NCI-H774 (cell line): ENCODE results near the gene PCDHGA9.
"Not testable (repeated sequence)": the region's sequence is repeated elsewhere in the genome, so short reads cannot be mapped to it uniquely, and the experiment has no call there.

ENCODE experiments used
- DNase-seq: peaks from one replicate; lab custom pipeline; 2025; lab: John Stamatoyannopoulos, UW

The PCDHGA9 gene

DNA sequence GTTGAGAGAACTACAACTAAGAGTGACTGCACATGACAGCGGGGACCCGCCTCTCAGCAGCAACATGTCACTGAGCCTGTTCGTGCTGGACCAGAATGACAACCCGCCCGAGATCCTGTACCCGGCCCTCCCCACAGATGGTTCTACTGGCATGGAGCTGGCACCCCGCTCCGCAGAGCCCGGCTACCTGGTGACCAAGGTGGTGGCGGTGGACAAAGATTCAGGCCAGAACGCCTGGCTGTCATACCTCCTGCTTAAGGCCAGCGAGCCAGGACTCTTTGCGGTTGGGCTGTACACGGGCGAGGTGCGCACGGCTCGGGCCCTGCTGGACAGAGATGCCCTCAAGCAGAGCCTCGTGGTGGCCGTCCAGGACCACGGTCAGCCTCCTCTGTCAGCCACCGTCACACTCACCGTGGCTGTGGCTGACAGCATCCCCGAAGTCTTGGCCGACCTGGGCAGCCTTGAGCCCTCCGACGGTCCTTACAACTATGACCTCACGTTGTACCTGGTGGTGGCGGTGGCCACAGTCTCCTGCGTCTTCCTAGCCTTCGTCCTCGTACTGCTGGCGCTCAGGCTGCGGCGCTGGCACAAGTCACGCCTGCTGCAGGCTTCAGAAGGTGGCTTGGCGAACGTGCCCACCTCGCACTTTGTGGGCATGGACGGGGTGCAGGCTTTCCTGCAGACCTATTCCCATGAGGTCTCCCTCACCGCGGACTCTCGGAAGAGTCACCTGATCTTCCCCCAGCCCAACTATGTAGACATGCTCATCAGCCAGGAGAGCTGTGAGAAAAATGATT is 17.9 kb upstream of the PCDHGA9 start:
- DNase-seq = no peak

DNA sequence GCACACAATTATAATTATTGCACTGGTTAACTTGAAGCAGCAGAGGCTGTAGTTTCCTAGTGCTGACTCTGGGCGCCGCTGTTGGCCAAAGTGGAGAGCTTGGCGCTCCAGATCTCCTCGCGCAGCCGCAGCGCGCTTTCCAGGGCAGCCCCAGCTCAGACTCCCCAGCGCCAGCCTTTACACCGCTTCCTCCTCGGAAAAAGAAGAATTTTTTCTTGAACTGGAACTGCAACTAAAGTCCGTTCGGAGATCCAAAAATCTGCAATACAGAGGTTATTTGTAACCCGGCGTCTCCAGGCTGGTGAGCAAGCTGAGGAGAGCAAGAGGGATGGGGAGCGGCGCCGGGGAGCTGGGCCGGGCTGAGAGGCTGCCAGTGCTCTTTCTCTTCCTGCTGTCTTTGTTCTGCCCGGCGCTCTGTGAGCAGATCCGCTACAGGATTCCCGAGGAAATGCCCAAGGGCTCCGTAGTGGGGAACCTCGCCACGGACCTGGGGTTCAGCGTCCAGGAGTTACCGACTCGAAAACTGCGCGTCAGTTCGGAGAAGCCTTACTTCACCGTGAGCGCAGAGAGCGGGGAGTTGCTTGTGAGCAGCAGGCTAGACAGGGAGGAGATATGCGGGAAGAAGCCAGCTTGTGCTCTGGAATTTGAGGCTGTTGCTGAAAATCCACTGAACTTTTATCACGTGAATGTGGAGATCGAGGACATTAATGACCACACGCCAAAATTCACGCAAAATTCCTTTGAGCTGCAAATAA is 14.8 kb upstream of the PCDHGA9 start, which contains the start of gene PCDHGB4:
TSS of gene PCDHGB4 (plus strand) at position 142 of the 755 bp plus-strand sequence. CDS start at position 329, 187 bp downstream.
- not testable (repeated sequence) for DNase-seq

DNA sequence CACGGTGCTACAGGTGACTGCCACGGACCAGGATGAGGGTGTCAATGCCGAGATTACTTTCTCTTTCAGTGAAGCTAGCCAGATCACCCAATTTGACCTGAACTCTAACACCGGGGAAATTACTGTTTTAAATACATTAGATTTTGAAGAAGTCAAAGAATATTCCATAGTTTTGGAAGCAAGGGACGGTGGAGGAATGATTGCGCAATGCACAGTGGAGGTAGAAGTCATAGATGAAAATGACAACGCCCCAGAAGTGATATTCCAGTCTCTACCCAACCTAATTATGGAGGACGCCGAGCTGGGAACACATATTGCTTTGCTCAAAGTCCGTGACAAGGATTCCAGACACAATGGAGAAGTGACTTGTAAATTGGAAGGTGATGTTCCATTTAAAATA is 13.9 kb upstream of the PCDHGA9 start:
- DNase-seq = no peak

DNA sequence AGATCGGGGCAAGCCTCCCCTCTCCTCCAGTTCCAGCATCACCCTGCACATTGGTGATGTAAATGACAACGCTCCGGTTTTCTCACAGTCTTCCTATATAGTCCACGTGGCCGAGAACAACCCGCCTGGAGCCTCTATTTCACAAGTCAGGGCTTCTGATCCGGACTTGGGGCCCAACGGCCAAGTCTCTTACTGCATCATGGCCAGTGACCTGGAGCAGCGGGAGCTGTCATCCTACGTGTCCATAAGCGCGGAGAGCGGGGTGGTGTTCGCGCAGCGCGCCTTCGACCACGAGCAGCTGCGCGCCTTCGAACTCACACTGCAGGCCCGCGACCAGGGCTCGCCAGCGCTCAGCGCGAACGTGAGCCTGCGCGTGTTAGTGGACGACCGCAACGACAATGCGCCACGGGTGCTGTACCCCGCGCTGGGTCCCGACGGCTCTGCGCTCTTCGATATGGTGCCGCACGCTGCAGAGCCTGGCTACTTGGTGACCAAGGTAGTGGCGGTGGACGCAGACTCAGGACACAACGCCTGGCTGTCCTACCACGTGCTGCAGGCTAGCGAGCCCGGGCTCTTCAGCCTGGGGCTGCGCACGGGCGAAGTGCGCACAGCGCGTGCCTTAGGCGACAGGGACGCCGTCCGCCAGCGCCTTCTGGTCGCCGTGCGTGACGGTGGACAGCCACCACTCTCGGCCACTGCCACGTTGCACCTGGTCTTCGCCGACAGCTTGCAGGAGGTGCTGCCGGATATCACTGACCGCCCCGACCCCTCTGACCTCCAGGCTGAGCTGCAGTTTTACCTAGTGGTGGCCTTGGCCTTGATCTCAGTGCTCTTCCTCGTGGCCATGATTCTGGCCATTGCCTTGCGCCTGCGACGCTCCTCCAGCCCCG is 13.2 kb upstream of the PCDHGA9 start:
- DNase-seq = no peak

DNA sequence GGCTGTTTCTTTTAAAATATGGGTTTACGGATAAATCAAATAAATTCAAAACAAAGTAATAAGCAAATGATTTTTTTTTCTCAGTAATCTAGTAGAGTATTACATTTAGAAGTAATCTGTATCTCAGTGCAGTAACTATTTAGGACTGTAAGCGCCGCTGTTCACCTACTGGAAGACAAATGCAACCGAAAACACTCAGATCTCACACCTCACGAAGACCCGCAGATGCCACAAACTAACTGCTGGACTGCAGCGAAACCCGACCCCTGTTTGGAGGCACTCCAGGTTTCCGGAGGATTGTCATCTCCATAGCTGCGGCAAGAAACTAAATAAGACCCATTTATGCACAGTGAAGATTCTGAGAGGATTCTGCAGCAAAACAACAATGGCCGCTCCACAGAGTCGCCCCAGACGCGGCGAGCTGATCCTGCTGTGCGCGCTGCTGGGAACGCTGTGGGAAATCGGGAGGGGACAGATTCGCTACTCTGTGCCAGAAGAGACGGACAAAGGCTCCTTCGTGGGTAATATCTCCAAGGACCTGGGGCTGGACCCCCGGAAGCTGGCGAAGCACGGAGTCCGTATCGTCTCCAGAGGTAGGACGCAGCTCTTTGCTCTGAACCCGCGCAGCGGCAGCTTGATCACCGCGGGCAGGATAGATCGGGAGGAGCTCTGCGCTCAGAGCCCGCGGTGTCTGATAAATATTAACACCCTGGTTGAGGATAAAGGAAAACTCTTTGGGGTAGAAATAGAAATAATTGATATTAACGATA is 10.0 kb upstream of the PCDHGA9 start, which contains the start of gene PCDHGA8:
TSS of gene PCDHGA8 (plus strand) at position 205 of the 770 bp plus-strand sequence. CDS start at position 386, 181 bp downstream.
- DNase-seq = no peak

DNA sequence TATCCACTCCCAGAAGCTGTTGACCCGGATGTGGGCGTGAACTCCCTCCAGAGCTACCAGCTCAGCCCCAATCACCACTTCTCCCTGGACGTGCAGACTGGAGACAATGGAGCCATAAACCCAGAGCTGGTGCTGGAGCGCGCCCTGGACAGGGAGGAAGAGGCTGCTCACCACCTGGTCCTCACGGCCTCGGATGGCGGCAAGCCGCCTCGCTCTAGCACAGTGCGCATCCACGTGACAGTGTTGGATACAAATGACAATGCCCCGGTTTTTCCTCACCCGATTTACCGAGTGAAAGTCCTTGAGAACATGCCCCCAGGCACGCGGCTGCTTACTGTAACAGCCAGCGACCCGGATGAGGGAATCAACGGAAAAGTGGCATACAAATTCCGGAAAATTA is 9.3 kb upstream of the PCDHGA9 start:
- DNase-seq = no peak

DNA sequence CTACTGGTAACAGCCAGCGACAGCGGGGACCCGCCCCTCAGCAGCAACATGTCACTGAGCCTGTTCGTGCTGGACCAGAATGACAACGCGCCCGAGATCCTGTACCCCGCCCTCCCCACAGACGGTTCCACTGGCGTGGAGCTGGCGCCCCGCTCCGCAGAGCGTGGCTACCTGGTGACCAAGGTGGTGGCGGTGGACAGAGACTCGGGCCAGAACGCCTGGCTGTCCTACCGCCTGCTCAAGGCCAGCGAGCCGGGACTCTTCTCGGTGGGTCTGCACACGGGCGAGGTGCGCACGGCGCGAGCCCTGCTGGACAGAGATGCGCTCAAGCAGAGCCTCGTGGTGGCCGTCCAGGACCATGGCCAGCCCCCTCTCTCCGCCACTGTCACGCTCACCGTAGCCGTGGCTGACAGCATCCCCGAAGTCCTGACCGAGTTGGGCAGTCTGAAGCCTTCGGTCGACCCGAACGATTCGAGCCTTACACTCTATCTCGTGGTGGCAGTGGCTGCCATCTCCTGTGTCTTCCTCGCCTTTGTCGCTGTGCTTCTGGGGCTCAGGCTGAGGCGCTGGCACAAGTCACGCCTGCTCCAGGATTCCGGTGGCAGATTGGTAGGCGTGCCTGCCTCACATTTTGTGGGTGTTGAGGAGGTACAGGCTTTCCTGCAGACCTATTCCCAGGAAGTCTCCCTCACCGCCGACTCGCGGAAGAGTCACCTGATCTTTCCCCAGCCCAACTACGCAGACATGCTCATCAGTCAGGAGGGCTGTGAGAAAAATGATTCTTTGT is 8.0 kb upstream of the PCDHGA9 start:
- DNase-seq = not testable (repeated sequence)

DNA sequence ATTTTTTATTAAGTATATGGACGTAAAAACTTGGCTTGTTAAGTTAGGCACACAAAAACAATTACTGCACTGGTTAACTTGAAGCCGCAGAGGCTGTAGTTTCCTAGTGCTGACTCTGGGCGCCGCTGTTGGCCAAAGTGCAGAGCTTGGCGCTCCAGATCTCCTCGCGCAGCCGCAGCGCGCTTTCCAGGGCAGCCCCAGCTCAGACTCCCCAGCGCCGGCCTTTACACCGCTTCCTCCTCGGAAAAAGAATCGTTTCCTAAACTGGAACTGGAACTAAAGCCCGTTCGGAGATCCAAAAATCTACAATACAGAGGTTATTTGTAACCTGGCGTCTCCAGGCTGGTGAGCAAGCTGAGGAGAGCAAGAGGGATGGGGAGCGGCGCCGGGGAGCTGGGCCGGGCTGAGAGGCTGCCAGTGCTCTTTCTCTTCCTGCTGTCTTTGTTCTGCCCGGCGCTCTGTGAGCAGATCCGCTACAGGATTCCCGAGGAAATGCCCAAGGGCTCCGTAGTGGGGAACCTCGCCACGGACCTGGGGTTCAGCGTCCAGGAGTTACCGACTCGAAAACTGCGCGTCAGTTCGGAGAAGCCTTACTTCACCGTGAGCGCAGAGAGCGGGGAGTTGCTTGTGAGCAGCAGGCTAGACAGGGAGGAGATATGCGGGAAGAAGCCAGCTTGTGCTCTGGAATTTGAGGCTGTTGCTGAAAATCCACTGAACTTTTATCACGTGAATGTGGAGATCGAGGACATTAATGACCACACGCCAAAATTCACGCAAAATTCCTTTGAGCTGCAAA is 4.6 kb upstream of the PCDHGA9 start, which contains the start of gene PCDHGB5:
TSS of gene PCDHGB5 (plus strand) at position 192 of the 796 bp plus-strand sequence. CDS start at position 373, 181 bp downstream.
- not testable (repeated sequence) for DNase-seq

DNA sequence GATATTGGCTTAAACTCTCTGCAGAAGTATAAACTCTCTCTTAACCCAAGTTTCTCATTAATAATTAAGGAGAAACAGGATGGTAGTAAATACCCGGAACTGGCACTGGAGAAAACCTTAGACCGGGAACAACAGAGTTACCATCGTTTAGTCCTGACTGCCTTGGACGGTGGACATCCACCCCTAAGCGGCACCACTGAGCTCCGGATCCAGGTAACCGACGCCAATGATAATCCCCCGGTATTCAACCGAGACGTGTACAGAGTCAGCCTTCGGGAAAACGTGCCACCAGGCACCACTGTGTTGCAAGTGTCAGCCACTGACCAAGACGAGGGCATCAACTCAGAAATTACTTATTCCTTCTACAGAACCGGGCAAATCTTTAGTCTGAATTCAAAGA is 4.0 kb upstream of the PCDHGA9 start:
- DNase-seq = no peak

DNA sequence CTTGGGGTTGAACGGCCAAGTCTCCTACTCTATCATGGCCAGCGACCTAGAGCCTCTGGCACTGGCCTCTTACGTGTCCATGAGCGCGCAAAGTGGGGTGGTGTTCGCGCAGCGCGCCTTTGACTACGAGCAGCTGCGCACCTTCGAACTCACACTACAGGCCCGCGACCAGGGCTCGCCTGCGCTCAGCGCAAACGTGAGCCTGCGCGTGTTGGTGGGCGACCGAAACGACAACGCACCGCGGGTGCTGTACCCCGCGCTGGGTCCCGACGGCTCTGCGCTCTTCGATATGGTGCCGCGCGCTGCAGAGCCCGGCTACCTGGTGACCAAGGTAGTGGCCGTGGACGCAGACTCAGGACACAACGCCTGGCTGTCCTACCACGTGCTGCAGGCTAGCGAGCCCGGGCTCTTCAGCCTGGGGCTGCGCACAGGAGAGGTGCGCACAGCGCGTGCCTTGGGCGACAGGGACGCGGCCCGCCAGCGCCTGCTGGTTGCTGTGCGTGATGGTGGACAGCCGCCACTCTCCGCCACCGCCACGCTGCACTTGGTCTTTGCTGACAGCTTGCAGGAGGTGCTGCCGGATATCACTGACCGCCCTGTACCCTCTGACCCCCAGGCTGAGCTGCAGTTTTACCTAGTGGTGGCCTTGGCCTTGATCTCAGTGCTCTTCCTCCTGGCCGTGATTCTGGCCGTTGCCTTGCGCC is 2.9 kb upstream of the PCDHGA9 start:
- DNase-seq = no peak

DNA sequence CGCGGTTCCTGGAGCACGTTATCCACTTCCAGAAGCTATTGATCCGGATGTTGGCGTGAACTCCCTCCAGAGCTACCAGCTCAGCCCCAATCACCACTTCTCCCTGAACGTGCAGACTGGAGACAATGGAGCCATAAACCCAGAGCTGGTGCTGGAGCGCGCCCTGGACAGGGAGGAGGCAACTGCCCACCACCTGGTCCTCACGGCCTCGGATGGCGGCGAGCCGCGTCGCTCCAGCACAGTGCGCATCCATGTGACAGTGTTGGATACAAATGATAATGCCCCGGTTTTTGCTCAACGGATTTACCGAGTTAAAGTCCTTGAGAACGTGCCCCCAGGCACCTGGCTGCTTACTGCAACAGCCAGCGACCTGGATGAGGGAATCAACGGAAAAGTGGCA is 809 bp downstream of the PCDHGA9 start:
- DNase-seq = no peak

DNA sequence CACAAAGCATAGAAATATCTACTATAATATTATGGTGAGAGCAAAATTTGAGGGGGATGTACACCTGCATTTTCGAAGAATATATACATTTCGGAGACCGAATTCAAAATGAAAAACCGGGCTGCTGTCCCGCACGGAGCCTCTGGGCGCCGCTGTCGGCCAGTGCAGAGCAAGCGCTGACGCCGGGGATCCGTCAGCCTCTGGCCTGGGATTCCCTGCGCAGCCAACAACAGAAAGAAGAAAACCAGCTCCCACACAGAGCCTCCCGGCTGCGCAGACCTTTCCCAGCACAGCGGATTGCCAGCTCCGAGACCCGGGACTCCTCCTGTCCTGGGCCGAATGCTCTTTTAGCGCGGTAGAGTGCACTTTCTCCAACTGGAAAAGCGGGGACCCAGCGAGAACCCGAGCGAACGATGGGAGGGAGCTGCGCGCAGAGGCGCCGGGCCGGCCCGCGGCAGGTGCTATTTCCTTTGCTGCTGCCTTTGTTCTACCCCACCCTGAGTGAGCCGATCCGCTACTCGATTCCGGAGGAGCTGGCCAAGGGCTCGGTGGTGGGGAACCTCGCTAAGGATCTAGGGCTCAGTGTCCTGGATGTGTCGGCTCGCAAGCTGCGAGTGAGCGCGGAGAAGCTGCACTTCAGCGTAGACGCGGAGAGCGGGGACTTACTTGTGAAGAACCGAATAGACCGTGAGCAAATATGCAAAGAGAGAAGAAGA is 5.4 kb downstream of the PCDHGA9 start, which contains the start of gene PCDHGB6:
TSS of gene PCDHGB6 (plus strand) at position 232 of the 716 bp plus-strand sequence. CDS start at position 414, 182 bp downstream.
- not testable (repeated sequence) for DNase-seq

DNA sequence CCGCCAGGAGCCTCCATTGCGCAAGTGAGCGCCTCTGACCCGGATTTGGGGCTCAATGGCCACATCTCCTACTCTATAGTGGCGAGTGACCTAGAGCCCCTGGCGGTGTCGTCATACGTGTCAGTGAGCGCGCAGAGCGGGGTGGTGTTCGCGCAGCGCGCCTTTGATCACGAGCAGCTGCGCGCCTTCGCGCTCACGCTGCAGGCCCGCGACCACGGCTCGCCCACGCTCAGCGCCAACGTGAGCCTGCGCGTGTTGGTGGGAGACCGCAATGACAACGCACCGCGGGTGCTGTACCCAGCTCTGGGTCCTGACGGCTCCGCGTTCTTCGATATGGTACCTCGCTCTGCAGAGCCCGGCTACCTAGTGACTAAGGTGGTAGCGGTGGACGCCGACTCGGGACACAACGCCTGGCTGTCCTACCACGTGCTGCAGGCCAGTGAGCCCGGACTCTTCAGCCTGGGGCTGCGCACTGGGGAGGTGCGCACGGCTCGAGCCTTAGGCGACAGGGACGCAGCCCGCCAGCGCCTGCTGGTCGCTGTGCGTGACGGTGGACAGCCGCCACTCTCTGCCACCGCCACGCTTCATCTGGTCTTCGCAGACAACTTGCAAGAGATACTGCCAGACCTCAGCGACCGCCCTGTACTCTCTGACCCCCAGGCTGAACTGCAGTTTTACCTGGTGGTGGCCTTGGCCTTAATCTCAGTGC is 7.2 kb downstream of the PCDHGA9 start:
- no peak for DNase-seq

DNA sequence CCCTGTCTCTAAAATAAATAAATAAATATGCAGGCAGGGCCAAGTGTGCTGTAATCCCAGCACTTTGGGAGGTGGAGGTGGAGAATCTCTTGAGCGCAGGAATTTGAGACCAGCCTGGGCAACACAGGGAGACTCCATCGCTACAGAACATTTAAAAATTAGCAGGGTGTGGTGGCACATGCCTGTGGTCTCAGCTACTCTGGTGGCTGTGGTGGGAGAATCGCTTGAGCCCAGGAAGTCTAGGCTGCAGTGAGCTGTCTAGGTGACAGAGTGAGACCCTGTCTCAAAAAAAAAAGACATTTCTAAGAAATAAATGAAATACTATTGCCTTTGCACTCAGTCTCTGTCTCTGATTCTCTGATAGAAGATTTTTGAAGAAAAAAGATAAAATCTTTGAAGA is 9.0 kb downstream of the PCDHGA9 start:
- DNase-seq = no peak

DNA sequence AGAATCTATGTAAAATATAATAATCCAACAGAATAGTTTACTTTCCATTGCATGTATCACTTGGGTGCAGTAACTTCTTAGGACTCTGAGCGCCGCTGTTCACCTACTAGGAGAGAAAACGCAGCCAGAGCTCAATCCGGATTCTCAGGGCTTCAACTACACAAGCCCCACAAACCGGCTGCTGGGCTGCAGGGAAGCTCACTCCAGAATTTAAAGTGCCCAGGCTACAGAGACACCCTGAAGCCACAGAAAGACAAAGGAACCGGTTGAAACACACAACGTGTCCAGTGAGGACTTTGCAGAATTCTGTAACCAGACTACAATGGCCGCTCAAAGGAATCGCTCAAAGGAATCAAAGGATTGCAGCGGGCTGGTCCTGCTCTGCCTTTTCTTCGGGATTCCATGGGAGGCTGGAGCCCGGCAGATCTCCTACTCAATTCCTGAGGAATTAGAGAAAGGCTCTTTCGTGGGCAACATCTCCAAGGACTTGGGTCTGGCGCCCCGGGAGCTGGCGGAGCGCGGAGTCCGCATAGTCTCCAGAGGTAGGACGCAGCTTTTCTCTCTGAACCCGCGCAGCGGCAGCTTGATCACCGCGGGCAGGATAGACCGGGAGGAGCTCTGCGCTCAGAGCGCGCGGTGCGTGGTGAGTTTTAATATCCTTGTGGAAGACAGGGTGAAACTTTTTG is 10.4 kb downstream of the PCDHGA9 start, which contains the start of gene PCDHGA10:
TSS of gene PCDHGA10 (plus strand) at position 134 of the 686 bp plus-strand sequence. CDS start at position 323, 189 bp downstream.
- DNase-seq = no peak

DNA sequence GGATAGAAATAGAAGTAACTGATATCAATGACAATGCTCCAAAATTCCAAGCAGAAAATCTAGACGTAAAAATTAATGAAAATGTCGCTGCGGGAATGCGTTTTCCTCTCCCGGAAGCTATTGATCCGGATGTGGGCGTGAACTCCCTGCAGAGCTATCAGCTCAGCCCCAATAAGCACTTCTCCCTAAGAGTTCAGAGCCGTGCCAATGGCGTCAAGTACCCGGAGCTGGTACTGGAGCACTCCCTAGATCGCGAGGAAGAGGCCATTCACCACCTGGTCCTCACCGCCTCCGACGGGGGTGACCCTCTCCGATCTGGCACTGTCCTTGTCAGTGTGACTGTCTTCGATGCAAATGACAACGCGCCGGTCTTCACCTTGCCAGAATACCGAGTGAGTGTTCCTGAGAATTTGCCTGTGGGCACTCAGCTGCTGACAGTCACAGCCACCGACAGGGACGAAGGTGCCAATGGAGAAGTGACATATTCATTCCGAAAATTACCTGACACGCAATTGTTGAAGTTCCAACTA is 11.0 kb downstream of the PCDHGA9 start:
- DNase-seq = no peak
